ENCODE measurements around the gene PCDH9. TPM values are rescaled to one million over a fixed set of nuclear protein-coding genes. Genes with fewer than 3 reads are reported as not detected.
A peak's percentile ranks its signal among the peaks of the same experiment; 100 is the strongest.

Gene PCDH9
- total RNA-seq, 2 donors from 2014 or later = 0.20 to 0.50 TPM

- H3K27me3 Mint-ChIP-seq = peaks cover 13 to 15% of the 10 kb centered on the region in 2 donors
- H3K4me1 Mint-ChIP-seq (ENCODE audit: low read depth in 2 of 2) = peaks cover 6 to 7% of the 10 kb centered on the region in 2 donors
- ATAC-seq (peak; percentile 97 to 98), DNase-seq (ENCODE audit: low spot score) (peak; percentile 91)
- peak overlapping the region in 1 of 2 donors; percentile 10 for H3K27ac Mint-ChIP-seq
- H3K9me3 Mint-ChIP-seq = no peaks in the 10 kb centered on the region
- H3K4me3 Mint-ChIP-seq = no peak overlapping the region
- peaks cover 5% of the 10 kb centered on the region for H3K36me3 Mint-ChIP-seq
Observed at GRCh38 chr13:67230404-67231288, 510 bp upstream of the PCDH9 start.

- ATAC-seq (no peak), DNase-seq (ENCODE audit: low spot score) (no peak)
- Mint-ChIP-seq H3K4me3 (no peak overlapping the region), H3K27ac (no peak overlapping the region), H3K36me3 (peaks cover 5% of the 10 kb centered on the region), H3K27me3 (peaks cover 13 to 15% of the 10 kb centered on the region in 2 donors), H3K9me3 (no peaks in the 10 kb centered on the region), H3K4me1 (ENCODE audit: low read depth in 2 of 2) (peaks cover 6 to 10% of the 10 kb centered on the region in 2 donors)
Observed at GRCh38 chr13:67228916-67229315, 1.2 kb downstream of the PCDH9 start.

- DNase-seq (ENCODE audit: low spot score) (no peak), ATAC-seq (no peak)
- Mint-ChIP-seq H3K36me3 (peaks cover 5% of the 10 kb centered on the region), H3K9me3 (no peaks in the 10 kb centered on the region), H3K27me3 (peaks cover 13 to 15% of the 10 kb centered on the region in 2 donors), H3K27ac (no peak overlapping the region), H3K4me3 (no peak overlapping the region), H3K4me1 (ENCODE audit: low read depth in 2 of 2) (peaks cover 6 to 10% of the 10 kb centered on the region in 2 donors)
Observed at GRCh38 chr13:67228031-67228430, 2.1 kb downstream of the PCDH9 start.

GRCh38 chr13:67227131-67227983 lies 2.8 kb downstream of the PCDH9 start:
- H3K4me1 Mint-ChIP-seq (ENCODE audit: low read depth in 2 of 2) = peaks cover 6 to 10% of the 10 kb centered on the region in 2 donors
- ATAC-seq (no peak), DNase-seq (ENCODE audit: low spot score) (no peak)
- H3K4me3 Mint-ChIP-seq = no peak overlapping the region
- no peaks in the 10 kb centered on the region for H3K9me3 Mint-ChIP-seq
- no peak overlapping the region for H3K27ac Mint-ChIP-seq
- peaks cover 13 to 15% of the 10 kb centered on the region in 2 donors for H3K27me3 Mint-ChIP-seq
- H3K36me3 Mint-ChIP-seq = peaks cover 5% of the 10 kb centered on the region

- Mint-ChIP-seq H3K36me3 (peaks cover 5% of the 10 kb centered on the region), H3K4me1 (ENCODE audit: low read depth in 2 of 2) (peaks cover 6 to 10% of the 10 kb centered on the region in 2 donors), H3K27me3 (peaks cover 12 to 15% of the 10 kb centered on the region in 2 donors), H3K4me3 (no peak overlapping the region), H3K9me3 (no peaks in the 10 kb centered on the region), H3K27ac (no peak overlapping the region)
- DNase-seq (ENCODE audit: low spot score) = no peak
- ATAC-seq = no peak
Observed at GRCh38 chr13:67226696-67227095, 3.4 kb downstream of the PCDH9 start.

GRCh38 chr13:67225252-67226159 lies 4.6 kb downstream of the PCDH9 start:
- H3K27me3 Mint-ChIP-seq = peaks cover 6 to 7% of the 10 kb centered on the region in 2 donors
- H3K4me1 Mint-ChIP-seq (ENCODE audit: low read depth in 2 of 2) = peaks cover 0 to 3% of the 10 kb centered on the region in 2 donors
- H3K27ac Mint-ChIP-seq = no peak overlapping the region
- ATAC-seq (no peak), DNase-seq (ENCODE audit: low spot score) (no peak)
- no peak overlapping the region for H3K4me3 Mint-ChIP-seq
- no peaks in the 10 kb centered on the region for H3K36me3 Mint-ChIP-seq
- no peaks in the 10 kb centered on the region for H3K9me3 Mint-ChIP-seq

- Mint-ChIP-seq H3K4me3 (no peak overlapping the region), H3K27me3 (peaks cover 6 to 7% of the 10 kb centered on the region in 2 donors), H3K9me3 (no peaks in the 10 kb centered on the region), H3K4me1 (ENCODE audit: low read depth in 2 of 2) (peaks cover 0 to 3% of the 10 kb centered on the region in 2 donors), H3K27ac (no peak overlapping the region), H3K36me3 (no peaks in the 10 kb centered on the region)
- ATAC-seq (no peak), DNase-seq (ENCODE audit: low spot score) (no peak)
Observed at GRCh38 chr13:67224148-67224846, 5.8 kb downstream of the PCDH9 start.

GRCh38 chr13:67223742-67224141 lies 6.4 kb downstream of the PCDH9 start:
- Mint-ChIP-seq H3K36me3 (no peaks in the 10 kb centered on the region), H3K4me1 (ENCODE audit: low read depth in 2 of 2) (peaks cover 0 to 3% of the 10 kb centered on the region in 2 donors), H3K9me3 (no peaks in the 10 kb centered on the region), H3K27ac (no peak overlapping the region), H3K27me3 (peaks cover 6 to 7% of the 10 kb centered on the region in 2 donors), H3K4me3 (no peak overlapping the region)
- no peak for ATAC-seq
- DNase-seq (ENCODE audit: low spot score) = no peak

- peaks cover 0 to 3% of the 10 kb centered on the region in 2 donors for H3K4me1 Mint-ChIP-seq (ENCODE audit: low read depth in 2 of 2)
- no peak for DNase-seq (ENCODE audit: low spot score)
- H3K36me3 Mint-ChIP-seq = no peaks in the 10 kb centered on the region
- no peak overlapping the region for H3K27ac Mint-ChIP-seq
- H3K27me3 Mint-ChIP-seq = peaks cover 6% of the 10 kb centered on the region in 2 donors
- H3K4me3 Mint-ChIP-seq = no peak overlapping the region
- ATAC-seq = no peak
- H3K9me3 Mint-ChIP-seq = no peaks in the 10 kb centered on the region
Observed at GRCh38 chr13:67223024-67223423, 7.1 kb downstream of the PCDH9 start.

- peaks cover 0 to 3% of the 10 kb centered on the region in 2 donors for H3K4me1 Mint-ChIP-seq (ENCODE audit: low read depth in 2 of 2)
- ATAC-seq = no peak
- H3K27me3 Mint-ChIP-seq = peaks cover 0 to 2% of the 10 kb centered on the region in 2 donors
- DNase-seq (ENCODE audit: low spot score) = no peak
- no peak overlapping the region for H3K27ac Mint-ChIP-seq
- no peaks in the 10 kb centered on the region for H3K36me3 Mint-ChIP-seq
- no peaks in the 10 kb centered on the region for H3K9me3 Mint-ChIP-seq
- no peak overlapping the region for H3K4me3 Mint-ChIP-seq
Observed at GRCh38 chr13:67221630-67222226, 8.4 kb downstream of the PCDH9 start.

GRCh38 chr13:67219113-67219512 lies 11.0 kb downstream of the PCDH9 start:
- no peak for DNase-seq (ENCODE audit: low spot score)
- peaks cover 0 to under 1% of the 10 kb centered on the region in 2 donors for H3K4me1 Mint-ChIP-seq (ENCODE audit: low read depth in 2 of 2)

GRCh38 chr13:67217880-67218279 lies 12.3 kb downstream of the PCDH9 start:
- Mint-ChIP-seq H3K4me1 (ENCODE audit: low read depth in 2 of 2) (no peaks in the 10 kb centered on the region), H3K36me3 (no peaks in the 10 kb centered on the region), H3K27me3 (no peaks in the 10 kb centered on the region), H3K9me3 (no peaks in the 10 kb centered on the region), H3K4me3 (no peak overlapping the region), H3K27ac (no peak overlapping the region)
- ATAC-seq = no peak
- DNase-seq (ENCODE audit: low spot score) = no peak

More at GRCh38 chr13:67219113-67219512, 11.0 kb downstream of the PCDH9 start:
- Mint-ChIP-seq H3K4me3 (no peak overlapping the region), H3K9me3 (no peaks in the 10 kb centered on the region), H3K27ac (no peak overlapping the region), H3K27me3 (no peaks in the 10 kb centered on the region), H3K36me3 (no peaks in the 10 kb centered on the region)
- ATAC-seq = no peak

All from natural killer cell treated with Interleukin-12 subunit alpha and Interleukin-12 subunit beta and Interleukin-15 and Interleukin-18, amount 100 ng/mL, for 72 hours (primary cell).